Neutrophil (primary cell): ENCODE data around the gene PIK3CA.

Source experiments
- H3K27ac ChIP-seq: fragments of 200-600 bp; sonication (generic); 2 replicates; pipeline ENCODE4 v1.5.1; 2016; ENCODE audit warnings: mild to moderate bottlenecking, moderate library complexity
- H3K27me3 ChIP-seq: fragments of 200-600 bp; sonication (generic); 2 replicates; pipeline ENCODE4 v1.6.0; 2016; ENCODE audit warnings: mild to moderate bottlenecking
- H3K36me3 ChIP-seq: fragments of 200-600 bp; sonication (generic); 2 replicates; pipeline ENCODE4 v1.5.1; 2017
- H3K4me1 ChIP-seq, 2 experiments: fragments of 200-600 bp in 1 of 2; sonication (generic) in 1 of 2; 1 replicate in 1 of 2; 2 replicates in 1 of 2; pipeline versions ENCODE4 v1.5.1 to v1.6.1; 2013 to 2016; ENCODE audit warnings: low read depth in 1 of 2, low read length in 1 of 2, mild to moderate bottlenecking in 1 of 2, moderate library complexity in 1 of 2; ENCODE audit not compliant: control insufficient read depth in 1 of 2, insufficient read depth in 1 of 2
- H3K4me3 ChIP-seq, 2 experiments: fragments of 200-600 bp in 1 of 2; sonication (generic) in 1 of 2; 1 replicate in 1 of 2; 2 replicates in 1 of 2; pipeline ENCODE4 v1.5.1; 2013 to 2016; ENCODE audit warnings: low read depth in 1 of 2, low read length in 1 of 2, mild to moderate bottlenecking in 1 of 2, moderate library complexity in 1 of 2
- H3K9me3 ChIP-seq: fragments of 200-600 bp; sonication (generic); 2 replicates; pipeline ENCODE4 v1.5.1; 2016
- TF ChIP-seq, protein P1 (sequence below): fragments of 200-600 bp; sonication (generic); IDR thresholded peaks from 2 replicates; pipeline ENCODE4 v1.5.1; 2016; ENCODE audit warnings: antibody characterized with exemption

PIK3CA gene

DNA sequence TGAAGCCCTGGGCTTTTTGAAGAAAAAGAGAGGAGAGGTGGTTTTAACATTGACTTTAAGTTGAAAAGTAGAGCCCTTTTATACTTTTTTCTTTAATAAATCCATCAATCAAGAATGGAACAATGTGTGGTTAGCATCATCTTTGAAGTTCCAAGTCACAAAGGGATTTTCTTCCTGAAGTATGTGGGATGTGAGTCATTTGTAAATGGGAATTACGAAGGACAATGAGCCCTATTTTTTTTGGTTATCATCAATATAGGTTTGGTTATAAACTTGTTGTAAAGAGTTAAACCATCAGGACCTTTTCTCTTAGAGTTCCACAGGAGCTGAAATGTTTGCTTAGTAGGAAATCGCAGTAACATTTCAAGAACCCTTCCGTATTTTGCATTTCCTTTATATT lies 38.3 kb downstream of the PIK3CA start:
- TF ChIP-seq, protein P1, sequence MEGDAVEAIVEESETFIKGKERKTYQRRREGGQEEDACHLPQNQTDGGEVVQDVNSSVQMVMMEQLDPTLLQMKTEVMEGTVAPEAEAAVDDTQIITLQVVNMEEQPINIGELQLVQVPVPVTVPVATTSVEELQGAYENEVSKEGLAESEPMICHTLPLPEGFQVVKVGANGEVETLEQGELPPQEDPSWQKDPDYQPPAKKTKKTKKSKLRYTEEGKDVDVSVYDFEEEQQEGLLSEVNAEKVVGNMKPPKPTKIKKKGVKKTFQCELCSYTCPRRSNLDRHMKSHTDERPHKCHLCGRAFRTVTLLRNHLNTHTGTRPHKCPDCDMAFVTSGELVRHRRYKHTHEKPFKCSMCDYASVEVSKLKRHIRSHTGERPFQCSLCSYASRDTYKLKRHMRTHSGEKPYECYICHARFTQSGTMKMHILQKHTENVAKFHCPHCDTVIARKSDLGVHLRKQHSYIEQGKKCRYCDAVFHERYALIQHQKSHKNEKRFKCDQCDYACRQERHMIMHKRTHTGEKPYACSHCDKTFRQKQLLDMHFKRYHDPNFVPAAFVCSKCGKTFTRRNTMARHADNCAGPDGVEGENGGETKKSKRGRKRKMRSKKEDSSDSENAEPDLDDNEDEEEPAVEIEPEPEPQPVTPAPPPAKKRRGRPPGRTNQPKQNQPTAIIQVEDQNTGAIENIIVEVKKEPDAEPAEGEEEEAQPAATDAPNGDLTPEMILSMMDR, result no peak
- H3K36me3 ChIP-seq, result no peaks in the 10 kb centered on the region
- H3K4me1 ChIP-seq, result peaks cover 33 to 34% of the 10 kb centered on the region in 2 experiments
- no peaks in the 10 kb centered on the region for H3K27me3 ChIP-seq
- H3K27ac ChIP-seq, result no peak overlapping the region
- H3K4me3 ChIP-seq, result no peak overlapping the region
- H3K9me3 ChIP-seq, result no peaks in the 10 kb centered on the region

DNA sequence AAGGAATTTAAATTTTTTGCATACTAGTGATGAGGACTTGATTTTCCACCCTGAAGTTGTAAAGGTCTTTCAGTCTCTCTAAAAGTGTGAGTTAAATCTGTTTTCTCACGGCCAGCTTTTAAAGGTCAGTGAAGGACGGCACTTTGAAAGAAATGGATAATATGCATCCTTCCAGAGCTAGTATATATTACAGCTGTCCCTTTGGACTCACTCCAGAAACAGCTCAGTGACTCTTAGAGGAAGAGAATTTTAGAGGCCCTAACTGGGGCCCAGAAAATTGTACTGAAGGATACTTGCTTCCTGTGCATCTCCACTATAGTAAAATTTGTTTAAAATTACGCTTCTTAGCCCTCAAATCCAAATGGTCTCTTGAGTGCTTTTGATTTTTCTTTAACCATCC lies 41.6 kb downstream of the PIK3CA start:
- Histone ChIP-seq H3K4me1 (peaks cover 4 to 5% of the 10 kb centered on the region in 2 experiments), H3K27ac (no peak overlapping the region), H3K4me3 (no peak overlapping the region), H3K36me3 (no peaks in the 10 kb centered on the region), H3K27me3 (no peaks in the 10 kb centered on the region), H3K9me3 (no peaks in the 10 kb centered on the region)
- TF ChIP-seq, protein P1, result no peak

DNA sequence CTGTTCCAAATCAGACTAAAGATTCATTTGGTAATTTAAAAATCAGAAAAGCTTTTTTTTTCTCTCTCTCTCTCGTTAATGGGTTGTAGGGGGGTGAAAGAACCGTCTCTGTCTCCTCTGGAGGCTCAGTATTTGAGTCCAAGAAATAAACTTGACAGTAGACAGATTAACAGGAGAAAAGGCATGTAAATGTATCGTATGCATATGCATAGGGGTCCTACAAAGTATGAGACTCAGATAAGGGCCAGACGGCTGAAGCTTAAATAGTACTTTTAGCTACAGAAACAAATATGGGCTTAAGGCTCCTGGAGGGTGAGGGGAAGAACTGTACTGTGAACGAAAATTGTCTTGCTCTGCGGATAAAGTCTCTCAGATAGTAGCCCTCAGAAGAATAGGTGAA lies 42.4 kb downstream of the PIK3CA start:
- Histone ChIP-seq H3K4me3 (no peak overlapping the region), H3K27me3 (no peaks in the 10 kb centered on the region), H3K4me1 (no peaks in the 10 kb centered on the region), H3K36me3 (no peaks in the 10 kb centered on the region), H3K9me3 (no peaks in the 10 kb centered on the region), H3K27ac (no peak overlapping the region)
- TF ChIP-seq, protein P1, result no peak

DNA sequence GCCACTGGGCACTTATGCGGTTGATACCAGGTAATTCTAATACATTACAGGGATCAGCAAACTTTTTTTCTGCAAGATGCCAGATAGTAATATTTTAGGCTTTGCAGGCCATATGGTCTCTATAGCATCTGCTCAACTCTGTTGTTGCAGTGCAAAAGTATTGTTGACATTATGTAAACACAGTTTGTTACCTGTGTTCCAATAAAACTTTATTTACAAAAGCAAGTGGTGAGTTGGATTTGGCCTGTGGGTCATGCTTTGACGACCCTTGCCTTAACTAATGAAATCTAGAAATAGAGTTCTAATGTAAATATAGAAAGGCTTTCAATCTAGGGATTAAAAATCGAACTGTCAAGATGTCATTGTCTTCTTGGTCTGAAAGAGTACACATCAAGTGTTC lies 44.4 kb downstream of the PIK3CA start:
- no peak overlapping the region for H3K4me3 ChIP-seq
- no peaks in the 10 kb centered on the region for H3K36me3 ChIP-seq
- TF ChIP-seq, protein P1, result no peak
- H3K4me1 ChIP-seq, result no peaks in the 10 kb centered on the region
- no peak overlapping the region for H3K27ac ChIP-seq
- no peaks in the 10 kb centered on the region for H3K27me3 ChIP-seq
- no peaks in the 10 kb centered on the region for H3K9me3 ChIP-seq

DNA sequence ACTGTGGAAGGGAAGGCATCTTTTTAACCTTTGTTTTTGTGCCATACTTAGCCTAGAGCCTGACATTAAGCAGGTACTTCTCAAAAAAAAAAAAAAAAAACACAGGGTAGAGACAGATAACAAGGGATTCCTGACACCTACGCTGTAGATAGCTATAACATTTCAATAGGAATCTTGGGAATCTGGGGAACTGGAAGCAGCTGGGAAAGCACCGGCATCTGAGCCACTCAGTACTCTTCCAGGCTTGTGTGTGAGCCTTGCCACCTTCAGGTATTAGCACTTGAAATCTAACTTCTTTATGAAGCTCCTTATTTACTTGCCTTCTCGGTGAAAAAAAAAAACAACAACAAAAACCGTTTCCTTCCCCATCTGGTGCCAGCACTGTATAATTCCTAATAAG lies 46.8 kb downstream of the PIK3CA start:
- H3K27ac ChIP-seq, result no peak overlapping the region
- H3K4me3 ChIP-seq, result no peak overlapping the region
- H3K36me3 ChIP-seq, result no peaks in the 10 kb centered on the region
- no peaks in the 10 kb centered on the region for H3K9me3 ChIP-seq
- TF ChIP-seq, protein P1, result no peak
- H3K4me1 ChIP-seq, result no peaks in the 10 kb centered on the region
- H3K27me3 ChIP-seq, result no peaks in the 10 kb centered on the region

DNA sequence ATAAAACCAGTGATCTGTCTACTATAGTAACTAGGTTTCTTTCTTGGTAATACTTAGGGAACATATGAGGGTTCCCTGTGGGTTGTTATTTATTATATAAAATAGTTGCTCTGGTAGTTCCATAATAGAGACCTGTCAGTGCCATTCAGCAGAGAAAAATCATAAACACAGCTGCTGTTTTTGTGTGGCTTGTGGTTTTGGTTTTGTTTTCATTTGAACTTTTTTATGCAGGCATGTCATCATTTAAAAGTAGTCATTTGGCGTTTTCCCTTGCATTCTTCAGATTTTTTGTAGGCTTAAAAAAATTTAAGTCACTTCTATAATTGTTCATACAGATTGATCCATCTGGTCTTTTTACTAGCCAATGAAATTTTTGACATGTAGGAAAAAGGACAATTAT lies 47.9 kb downstream of the PIK3CA start:
- TF ChIP-seq, protein P1, result no peak
- no peaks in the 10 kb centered on the region for H3K9me3 ChIP-seq
- H3K4me3 ChIP-seq, result no peak overlapping the region
- H3K36me3 ChIP-seq, result peaks cover 5% of the 10 kb centered on the region
- H3K4me1 ChIP-seq, result no peaks in the 10 kb centered on the region
- no peaks in the 10 kb centered on the region for H3K27me3 ChIP-seq
- no peak overlapping the region for H3K27ac ChIP-seq
